GM12891 (cell line): Measurements from ENCODE around the gene KLF16.

Experiments
- POU2F2 ChIP-seq: IDR thresholded peaks from 2 replicates; pipeline ENCODE4 v1.6.1; 2011; ENCODE audit warnings: low read depth, mild to moderate bottlenecking, control low read depth, low read length, moderate library complexity
- SPI1 ChIP-seq: IDR thresholded peaks from 2 replicates; pipeline ENCODE4 v1.6.1; 2011; ENCODE audit warnings: low read depth, low read length, control low read depth
- TAF1 ChIP-seq: IDR thresholded peaks from 2 replicates; pipeline ENCODE4 v1.6.1; 2011; ENCODE audit warnings: low read depth, low read length, control low read depth

- TF ChIP-seq TAF1, result no peak
- no peak for TF ChIP-seq POU2F2
- TF ChIP-seq SPI1, result no peak
These were observed 49.0 kb downstream of the KLF16 start for GRCh38 chr19:1814391-1814790.
